A549 (cell line): ENCODE measurements around the gene SVEP1.

Source experiments
- CEBPB ChIP-seq, 2 experiments: fragments of >200 bp in 1 of 2; sonication (Bioruptor Twin) in 1 of 2; formaldehyde crosslinking in 1 of 2; IDR thresholded peaks; 2 replicates each; pipeline ENCODE4 v1.6.1; 2012 to 2016
- CTCF ChIP-seq: fragments of >200 bp; sonication (Bioruptor Twin); formaldehyde crosslinking; IDR thresholded peaks from 3 replicates; pipeline ENCODE4 v1.5.1; 2016
- EP300 ChIP-seq, 2 experiments: fragments of >200 bp; sonication (Bioruptor Twin); formaldehyde crosslinking; IDR thresholded peaks; 2 replicates in 1 of 2; 3 replicates in 1 of 2; pipeline ENCODE4 v1.6.1; 2016 to 2017
- HMGXB4 ChIP-seq: fragments of 250-450 bp; sonication (Bioruptor Pico); IDR thresholded peaks from 2 replicates; pipeline ENCODE4 v1.5.0; 2021; ENCODE audit warnings: mild to moderate bottlenecking, moderate library complexity, borderline replicate concordance
- KDM5A ChIP-seq: fragments of 200-600 bp; sonication (generic); IDR thresholded peaks from 2 replicates; pipeline ENCODE4 v1.6.1; 2016; ENCODE audit warnings: antibody characterized with exemption, mild to moderate bottlenecking
- MAX ChIP-seq: IDR thresholded peaks from 2 replicates; pipeline ENCODE4 v1.6.1; 2012
- PBX3 ChIP-seq: IDR thresholded peaks from 2 replicates; pipeline ENCODE4 v1.6.1; 2012
- POLR2A ChIP-seq: IDR thresholded peaks from 2 replicates; pipeline ENCODE4 v1.6.1; 2012; ENCODE audit warnings: mild to moderate bottlenecking, low read length
- RNF2 ChIP-seq: fragments of 200-600 bp; sonication (generic); IDR thresholded peaks from 2 replicates; pipeline ENCODE4 v1.6.1; 2016; ENCODE audit warnings: low read depth, mild to moderate bottlenecking, antibody characterized with exemption, moderate library complexity, borderline replicate concordance
- USF2 ChIP-seq: fragments of 450-650 bp; IDR thresholded peaks from 2 replicates; pipeline ENCODE4 v1.6.1; 2014; ENCODE audit warnings: antibody characterized with exemption

GRCh38 chr9:110351009-110351467 is 228.5 kb downstream of the SVEP1 start:
- TF ChIP-seq POLR2A (no peak), HMGXB4 (CRISPR knock-in tag) (no peak), EP300 (IDR thresholded peaks at IDR 0.05) (no peak), CEBPB (IDR thresholded peaks at IDR 0.05) (no peak), PBX3 (no peak), RNF2 (no peak), CTCF (no peak), MAX (no peak), KDM5A (no peak), USF2 (no peak)
